ENCODE measurements around the gene AK8. TPM values are rescaled to one million over a fixed set of nuclear protein-coding genes. Genes with fewer than 3 reads are reported as not detected.

AK8 gene
- total and polyA plus RNA-seq, 2 experiments from 2014 or later = 0.70 to 0.83 TPM

GRCh38 chr9:132690696-132691095 lies 187.4 kb downstream of the AK8 start:
- H3K27ac ChIP-seq = no peak overlapping the region
- no peak overlapping the region for H3K4me3 ChIP-seq
- H3K4me1 ChIP-seq (ENCODE audit: low read depth) = no peaks in the 10 kb centered on the region
- no peaks in the 10 kb centered on the region for H3K9me3 ChIP-seq (ENCODE audit: low read depth)
- H3K27me3 ChIP-seq = no peaks in the 10 kb centered on the region
- DNase-seq (ENCODE audit: low read depth in 1 of 2, low spot score in 1 of 2) = no peak
- peaks cover 40% of the 10 kb centered on the region for H3K36me3 ChIP-seq
- TF ChIP-seq CTCF (IDR thresholded peaks at IDR 0.05; ENCODE audit: low read depth, low read length) = no peak

- H3K27ac ChIP-seq = no peak overlapping the region
- peaks cover 54% of the 10 kb centered on the region for H3K36me3 ChIP-seq
- H3K4me3 ChIP-seq = no peak overlapping the region
- DNase-seq (ENCODE audit: low read depth in 1 of 2, low spot score in 1 of 2) = no peak
- TF ChIP-seq CTCF (IDR thresholded peaks at IDR 0.05; ENCODE audit: low read depth, low read length) = no peak
- peaks cover 5% of the 10 kb centered on the region for H3K4me1 ChIP-seq (ENCODE audit: low read depth)
- no peaks in the 10 kb centered on the region for H3K27me3 ChIP-seq
- no peaks in the 10 kb centered on the region for H3K9me3 ChIP-seq (ENCODE audit: low read depth)
These were observed 194.2 kb downstream of the AK8 start for GRCh38 chr9:132683873-132684272.

GRCh38 chr9:132681561-132681960 lies 196.5 kb downstream of the AK8 start:
- peaks cover 5% of the 10 kb centered on the region for H3K4me1 ChIP-seq (ENCODE audit: low read depth)
- TF ChIP-seq CTCF (IDR thresholded peaks at IDR 0.05; ENCODE audit: low read depth, low read length) = no peak

GRCh38 chr9:132679946-132680625 lies 198.0 kb downstream of the AK8 start:
- Histone ChIP-seq H3K27ac (no peak overlapping the region), H3K4me3 (no peak overlapping the region), H3K4me1 (ENCODE audit: low read depth) (peaks cover 5% of the 10 kb centered on the region), H3K9me3 (ENCODE audit: low read depth) (no peaks in the 10 kb centered on the region), H3K36me3 (peaks cover 28% of the 10 kb centered on the region), H3K27me3 (no peaks in the 10 kb centered on the region)
- no peak for TF ChIP-seq CTCF (IDR thresholded peaks at IDR 0.05; ENCODE audit: low read depth, low read length)
- DNase-seq (ENCODE audit: low read depth in 1 of 2, low spot score in 1 of 2) = no peak

More at GRCh38 chr9:132681561-132681960, 196.5 kb downstream of the AK8 start:
- no peak overlapping the region for H3K27ac ChIP-seq
- no peaks in the 10 kb centered on the region for H3K27me3 ChIP-seq
- H3K4me3 ChIP-seq = no peak overlapping the region
- DNase-seq (ENCODE audit: low read depth in 1 of 2, low spot score in 1 of 2) = no peak
- peaks cover 42% of the 10 kb centered on the region for H3K36me3 ChIP-seq
- no peaks in the 10 kb centered on the region for H3K9me3 ChIP-seq (ENCODE audit: low read depth)

GRCh38 chr9:132677976-132678375 lies 200.1 kb downstream of the AK8 start:
- no peak for TF ChIP-seq CTCF (IDR thresholded peaks at IDR 0.05; ENCODE audit: low read depth, low read length)
- no peaks in the 10 kb centered on the region for H3K9me3 ChIP-seq (ENCODE audit: low read depth)
- H3K4me1 ChIP-seq (ENCODE audit: low read depth) = peaks cover under 1% of the 10 kb centered on the region
- no peaks in the 10 kb centered on the region for H3K27me3 ChIP-seq
- no peak overlapping the region for H3K4me3 ChIP-seq
- H3K27ac ChIP-seq = no peak overlapping the region
- H3K36me3 ChIP-seq = peaks cover 18% of the 10 kb centered on the region
- no peak for DNase-seq (ENCODE audit: low read depth in 1 of 2, low spot score in 1 of 2)

Other genes with a start within 250 kb of the AK8 start
- 9.1 and 15.8 TPM in 2 replicates for gene DDX31, start 208.3 kb downstream of the AK8 start, total RNA-seq
- gene DDX31, start 208.3 kb downstream of the AK8 start, polyA plus RNA-seq = 4.9 and 5.8 TPM in 2 replicates
- gene GTF3C4, start 207.8 kb downstream of the AK8 start, total RNA-seq = 10.7 and 12.9 TPM in 2 replicates
- 8.3 and 9.2 TPM in 2 replicates for gene GTF3C4, start 207.8 kb downstream of the AK8 start, polyA plus RNA-seq
- gene SPACA9, start 614 bp upstream of the AK8 start, total RNA-seq = 4.8 and 6.4 TPM in 2 replicates
- gene SPACA9, start 614 bp upstream of the AK8 start, polyA plus RNA-seq = 7.8 and 13.2 TPM in 2 replicates
- 28.5 and 52.3 TPM in 2 replicates for gene TSC1, start 66.3 kb upstream of the AK8 start, total RNA-seq
- gene TSC1, start 66.3 kb upstream of the AK8 start, polyA plus RNA-seq = 21.1 and 28.8 TPM in 2 replicates
- gene GFI1B, start 100.4 kb upstream of the AK8 start, total RNA-seq = 0.06 and 0.07 TPM in 2 replicates
- not detected in 2 replicates for gene GFI1B, start 100.4 kb upstream of the AK8 start, polyA plus RNA-seq
- gene GTF3C5, start 152.7 kb upstream of the AK8 start, total RNA-seq = 83.5 and 99.5 TPM in 2 replicates
- gene GTF3C5, start 152.7 kb upstream of the AK8 start, polyA plus RNA-seq = 81.5 and 84.0 TPM in 2 replicates
- 1.1 and 1.6 TPM in 2 replicates for gene CEL, start 183.7 kb upstream of the AK8 start, total RNA-seq
- gene CEL, start 183.7 kb upstream of the AK8 start, polyA plus RNA-seq = 0.73 and 1.3 TPM in 2 replicates
- 58.3 and 65.7 TPM in 2 replicates for gene RALGDS, start 243.0 kb upstream of the AK8 start, total RNA-seq
- 49.7 and 50.4 TPM in 2 replicates for gene RALGDS, start 243.0 kb upstream of the AK8 start, polyA plus RNA-seq